Medulla oblongata (tissue), 1 donor: ENCODE results near the gene POFUT2.

Experiments
- DNase-seq: peaks from one replicate; pipeline ENCODE4 v3.0.0-alpha.2; 2015; ENCODE audit errors: extremely low spot score

The POFUT2 gene

DNA sequence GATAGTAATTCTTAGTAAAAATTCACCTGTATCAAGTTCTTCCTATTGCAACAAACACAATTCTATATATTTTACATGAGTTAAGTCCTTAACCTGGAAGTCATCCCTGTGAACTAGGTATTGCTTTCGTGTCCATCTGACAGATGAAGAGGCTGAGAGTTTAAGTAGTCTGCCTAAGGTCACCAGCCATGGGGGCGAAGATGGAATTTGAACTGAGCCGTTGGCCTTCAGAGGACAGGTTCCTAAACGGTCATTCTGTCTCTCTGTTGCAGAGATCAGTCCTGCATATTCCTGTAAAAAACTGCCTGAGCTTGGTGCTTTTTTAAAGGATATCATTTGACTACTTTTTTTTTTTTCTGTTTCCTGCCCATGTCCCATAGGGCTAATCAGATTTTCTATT is 10.2 kb upstream of the POFUT2 start:
- DNase-seq: no peak

DNA sequence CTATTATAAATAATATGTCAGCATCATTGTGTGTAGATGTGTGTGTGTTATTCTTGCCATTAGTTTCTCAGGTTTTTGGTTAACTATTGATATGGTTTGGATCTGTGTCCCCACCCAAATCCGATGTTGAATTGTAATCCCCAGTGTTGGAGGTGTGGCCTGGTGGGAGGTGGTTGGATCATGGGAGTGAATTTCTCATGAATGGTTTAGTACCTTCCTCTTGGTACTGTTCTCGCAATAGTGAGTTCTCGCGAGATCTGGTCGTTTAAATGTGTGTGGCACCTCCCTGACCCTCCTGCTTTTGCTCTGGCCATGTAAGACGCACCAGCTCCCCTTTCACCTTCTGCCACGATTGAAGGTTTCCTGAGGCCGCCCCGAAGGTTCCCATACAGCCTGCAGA is 9.6 kb upstream of the POFUT2 start:
- DNase-seq: no peak

DNA sequence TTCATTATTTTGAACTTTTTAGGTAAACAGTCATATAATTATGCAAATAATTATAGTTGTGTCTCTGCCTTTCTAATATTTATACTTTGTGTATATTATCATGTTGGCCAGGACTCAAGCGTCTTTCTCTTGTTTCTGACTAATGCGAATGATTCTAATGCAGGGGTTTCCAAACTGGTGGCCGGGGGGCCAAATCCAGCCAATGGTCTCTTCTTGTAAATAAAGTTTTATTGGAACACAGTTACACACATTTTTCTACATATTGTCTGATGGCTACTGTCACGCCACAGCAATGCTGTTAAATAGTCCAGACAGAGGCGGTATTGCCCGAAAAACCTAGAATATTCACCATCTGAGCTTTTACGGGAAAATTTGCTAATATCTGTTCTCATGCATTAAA is 8.9 kb upstream of the POFUT2 start:
- DNase-seq: no peak

DNA sequence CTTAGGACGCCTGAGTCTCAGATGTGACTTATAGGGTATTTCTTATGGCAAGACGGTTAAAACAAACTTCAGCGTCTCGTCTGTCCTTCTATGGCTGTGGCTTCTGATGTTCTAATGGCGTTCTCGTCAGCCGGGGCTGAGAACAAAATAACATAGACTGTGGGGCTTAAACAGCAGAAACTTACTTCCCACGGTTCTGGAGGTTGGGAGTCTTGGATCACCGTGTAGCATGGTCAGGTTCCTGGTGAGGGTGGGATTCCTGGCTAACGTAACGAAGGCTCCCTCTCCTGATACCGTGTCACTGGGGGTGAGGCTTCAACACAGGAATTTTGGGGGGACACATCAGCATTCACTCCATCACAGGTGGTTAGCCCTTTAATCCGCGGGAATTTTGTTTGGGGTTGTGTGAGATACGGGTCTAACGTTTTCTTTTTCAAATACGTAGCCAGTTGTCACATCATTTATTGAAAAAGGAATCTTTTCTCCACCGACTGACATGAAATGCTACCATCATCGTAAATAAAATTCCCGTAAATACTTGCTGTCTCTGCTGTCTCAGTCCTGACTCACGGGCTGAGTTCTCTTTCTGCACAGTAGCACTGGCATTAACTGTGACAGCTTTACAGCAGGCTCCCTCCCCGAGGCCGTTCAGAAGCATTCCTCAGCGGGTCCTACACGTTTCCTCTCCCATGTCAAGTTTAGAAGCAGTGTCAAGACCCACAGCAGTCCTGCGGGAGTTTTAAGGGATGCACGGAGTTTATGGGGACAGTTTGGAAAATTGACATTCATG is 8.1 kb upstream of the POFUT2 start:
- DNase-seq: no peak

DNA sequence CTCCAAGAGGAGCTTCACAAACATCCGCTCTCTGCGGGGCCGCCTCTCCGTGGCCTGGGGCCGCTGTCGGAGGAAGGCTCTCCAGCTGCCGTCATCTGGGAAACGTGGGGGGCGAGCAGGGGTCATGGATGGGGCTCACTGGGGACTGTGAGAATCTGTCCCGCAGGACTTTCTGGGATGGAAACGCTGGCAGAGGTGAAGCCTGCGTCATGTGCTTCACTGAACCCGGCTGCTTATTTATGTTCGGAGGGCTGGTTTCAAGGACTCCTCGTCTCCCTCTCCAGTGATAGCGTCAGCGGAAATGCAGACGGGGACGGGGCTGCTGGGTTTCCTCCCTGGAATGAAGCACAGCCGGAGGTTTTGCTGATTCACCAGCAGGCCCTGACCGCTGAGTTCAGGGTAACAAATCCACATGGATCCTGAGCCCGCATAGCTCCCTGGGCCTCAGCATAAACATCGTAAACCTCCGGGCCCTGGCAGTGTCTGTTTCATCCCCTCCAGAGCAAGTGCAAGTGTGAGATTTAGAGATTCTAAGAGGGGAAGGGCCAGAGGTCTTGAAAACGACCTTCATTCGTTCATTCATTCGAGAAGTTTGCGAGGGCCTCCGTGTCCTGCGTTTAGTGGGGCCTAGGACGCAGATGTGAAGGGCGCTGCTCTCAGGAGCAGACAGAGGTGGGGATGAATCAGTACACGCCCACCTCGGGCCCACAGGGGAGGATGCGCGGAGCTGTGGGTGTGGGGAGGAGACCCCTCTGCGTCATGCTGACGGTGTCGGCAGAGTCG is 7.0 kb upstream of the POFUT2 start:
- no peak for DNase-seq

DNA sequence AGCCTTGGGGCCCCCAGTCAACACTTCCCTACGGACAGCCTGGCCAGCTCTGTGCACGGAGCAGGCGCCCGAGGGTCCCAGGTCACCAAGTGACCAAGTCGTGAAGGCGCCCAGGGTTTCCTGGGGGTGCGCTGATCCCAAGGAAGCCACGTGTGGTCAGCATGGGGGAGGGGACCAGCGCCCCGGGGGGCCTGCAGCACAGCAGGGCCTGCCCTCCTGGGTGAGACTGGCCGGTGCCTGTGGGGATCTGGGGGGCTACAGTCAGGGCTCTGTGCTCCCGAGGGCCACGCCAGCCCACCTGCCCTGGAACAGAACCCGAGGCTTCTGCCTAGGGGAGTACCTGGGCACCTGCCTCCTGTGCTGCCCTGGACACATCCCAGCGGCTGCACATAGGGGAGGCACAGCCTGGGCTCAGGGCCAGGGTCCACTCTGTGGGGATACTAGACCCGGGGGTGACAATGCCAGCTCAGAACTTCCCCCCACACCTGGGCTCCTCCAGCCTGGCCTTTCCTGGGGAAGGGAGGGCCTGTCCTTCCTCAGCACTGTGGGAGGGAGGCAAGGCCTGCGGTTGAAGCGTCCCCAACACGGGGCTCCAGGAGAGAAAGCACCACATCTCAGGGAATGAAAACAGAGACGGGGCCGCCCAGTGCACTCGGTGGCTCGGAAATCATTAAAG is 6.2 kb upstream of the POFUT2 start:
- no peak for DNase-seq

DNA sequence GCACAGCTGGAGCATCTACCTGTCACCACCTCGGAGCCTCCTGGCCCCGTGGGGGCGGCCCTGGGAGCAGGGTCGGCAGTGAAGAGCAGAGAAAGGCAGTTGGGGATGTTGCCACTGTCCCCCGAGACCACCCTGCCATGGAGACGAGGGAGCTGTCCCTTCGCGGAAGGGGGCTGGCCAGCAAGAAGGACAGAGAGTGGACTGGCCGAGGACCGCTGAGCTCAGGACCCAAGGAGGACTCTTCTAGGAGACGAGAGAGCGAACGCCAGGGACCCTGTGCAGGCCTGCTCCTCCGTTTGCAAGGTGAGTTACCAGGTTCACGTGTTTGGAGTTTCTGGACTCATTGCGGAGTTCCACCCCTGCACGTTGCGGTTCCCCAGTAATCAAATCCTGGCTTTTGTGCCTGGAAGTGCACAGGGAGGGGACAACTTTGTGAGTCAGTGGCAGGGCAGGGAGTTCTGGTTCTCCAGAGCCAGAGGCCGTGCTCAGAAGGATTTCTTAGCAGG is 5.6 kb upstream of the POFUT2 start:
- no peak for DNase-seq

DNA sequence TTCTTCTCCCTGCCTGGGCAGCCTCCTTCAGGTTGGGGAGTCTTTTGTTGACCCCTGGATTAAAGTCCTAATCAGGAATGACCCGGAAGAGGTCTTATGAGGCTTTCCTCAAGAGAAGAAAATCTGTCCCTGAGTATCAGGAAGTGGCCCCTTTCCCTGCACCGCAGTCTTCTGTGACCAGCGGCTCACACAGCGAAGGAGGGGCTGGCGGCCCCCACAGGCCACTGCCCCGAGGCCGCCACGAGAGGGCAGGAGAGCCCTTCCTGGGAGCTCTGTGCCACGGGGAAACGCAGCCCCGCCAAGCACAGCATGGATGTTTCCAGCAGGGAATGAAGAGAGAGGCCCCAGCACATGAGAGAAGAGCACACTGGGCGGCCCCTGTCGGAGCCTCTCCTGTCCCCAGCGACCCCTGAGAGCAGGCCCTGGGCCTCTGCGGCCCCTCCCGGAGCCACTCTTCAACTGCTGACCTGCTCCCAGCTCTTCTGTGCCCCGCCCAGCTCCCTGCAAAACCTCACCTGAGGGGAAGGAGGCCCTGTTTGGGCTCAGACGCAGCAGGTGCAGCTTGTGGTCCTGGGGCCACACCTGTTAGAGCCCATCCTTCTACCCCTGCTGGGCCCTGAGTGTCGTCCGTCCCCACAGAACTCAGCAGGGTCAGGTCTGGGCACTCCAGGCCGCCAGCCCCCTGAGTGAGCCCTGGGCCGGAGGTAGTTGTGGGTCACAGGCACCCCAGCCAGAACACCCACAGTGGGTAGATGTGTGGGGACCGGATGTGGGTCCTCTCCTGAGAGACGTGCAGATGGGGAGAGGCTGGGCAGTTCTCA is 4.9 kb upstream of the POFUT2 start:
- peak; percentile 94 for DNase-seq

DNA sequence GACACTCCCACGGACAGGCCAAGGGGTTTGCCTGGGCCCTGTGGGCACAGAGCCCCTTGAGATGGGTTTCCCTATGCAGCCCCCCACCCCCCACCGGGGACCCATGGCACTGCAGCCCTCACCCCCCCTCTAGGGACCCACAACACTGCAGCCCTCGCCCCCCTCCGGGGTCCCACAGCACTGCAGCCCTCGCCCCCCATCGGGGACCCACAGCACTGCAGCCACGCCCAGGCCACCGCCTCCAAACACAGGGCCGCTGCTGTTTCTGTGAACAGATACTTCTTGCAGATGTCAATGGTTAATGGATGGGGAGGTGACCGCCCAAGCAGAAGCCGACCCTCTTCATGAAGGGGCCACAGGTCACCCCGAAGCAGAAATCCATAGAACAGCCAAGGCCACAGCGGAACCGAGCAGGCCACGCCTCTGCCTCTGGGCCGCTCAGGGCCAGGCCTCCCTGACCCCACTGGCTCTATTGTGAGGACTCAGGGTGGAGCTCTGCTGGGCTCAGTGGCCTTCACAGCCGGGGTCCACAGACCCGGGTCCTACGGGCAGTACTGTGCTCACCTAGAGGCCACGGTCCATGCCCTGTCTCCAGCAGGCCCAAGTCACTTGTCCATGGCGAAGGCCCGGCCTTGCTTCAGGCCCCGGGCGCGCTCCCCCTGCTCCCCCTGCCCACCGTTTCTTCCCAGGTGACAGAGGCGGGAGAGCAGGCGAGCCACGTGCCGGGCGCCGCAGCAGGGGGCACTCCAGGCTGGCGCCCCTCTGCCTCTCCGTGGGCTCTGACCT is 4.1 kb upstream of the POFUT2 start:
- no peak for DNase-seq

DNA sequence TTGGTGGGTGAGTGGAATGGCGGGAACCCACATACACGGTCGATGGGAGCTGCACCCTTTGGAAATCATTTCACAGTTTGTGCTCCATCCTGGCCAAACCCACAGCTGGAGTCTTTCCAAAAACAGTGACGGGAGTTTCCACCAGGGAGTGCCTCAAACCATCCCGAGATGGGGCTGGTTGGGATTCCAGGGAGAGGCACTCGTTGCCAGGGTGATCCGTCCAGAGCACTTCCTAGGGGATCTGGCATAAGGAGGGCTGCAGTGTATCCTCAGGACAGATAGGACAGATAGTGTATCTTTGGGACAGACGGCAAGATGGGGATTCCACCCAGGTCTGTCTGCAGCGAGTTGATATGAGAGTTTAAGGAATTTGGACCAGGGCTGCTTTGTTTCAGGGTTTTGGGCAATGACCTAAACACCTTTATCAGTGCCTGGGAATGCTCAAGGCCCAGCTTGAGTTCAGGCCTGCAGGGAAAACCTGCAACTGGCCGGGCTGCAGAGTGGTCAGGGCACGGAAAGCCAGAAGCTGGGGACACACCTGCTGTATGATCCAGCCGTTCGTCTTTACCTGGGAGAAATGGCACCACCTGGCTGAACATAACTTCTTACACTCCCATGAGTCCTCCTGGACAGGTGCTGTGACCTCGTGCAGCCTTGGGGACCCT is 3.4 kb upstream of the POFUT2 start:
- DNase-seq: no peak

DNA sequence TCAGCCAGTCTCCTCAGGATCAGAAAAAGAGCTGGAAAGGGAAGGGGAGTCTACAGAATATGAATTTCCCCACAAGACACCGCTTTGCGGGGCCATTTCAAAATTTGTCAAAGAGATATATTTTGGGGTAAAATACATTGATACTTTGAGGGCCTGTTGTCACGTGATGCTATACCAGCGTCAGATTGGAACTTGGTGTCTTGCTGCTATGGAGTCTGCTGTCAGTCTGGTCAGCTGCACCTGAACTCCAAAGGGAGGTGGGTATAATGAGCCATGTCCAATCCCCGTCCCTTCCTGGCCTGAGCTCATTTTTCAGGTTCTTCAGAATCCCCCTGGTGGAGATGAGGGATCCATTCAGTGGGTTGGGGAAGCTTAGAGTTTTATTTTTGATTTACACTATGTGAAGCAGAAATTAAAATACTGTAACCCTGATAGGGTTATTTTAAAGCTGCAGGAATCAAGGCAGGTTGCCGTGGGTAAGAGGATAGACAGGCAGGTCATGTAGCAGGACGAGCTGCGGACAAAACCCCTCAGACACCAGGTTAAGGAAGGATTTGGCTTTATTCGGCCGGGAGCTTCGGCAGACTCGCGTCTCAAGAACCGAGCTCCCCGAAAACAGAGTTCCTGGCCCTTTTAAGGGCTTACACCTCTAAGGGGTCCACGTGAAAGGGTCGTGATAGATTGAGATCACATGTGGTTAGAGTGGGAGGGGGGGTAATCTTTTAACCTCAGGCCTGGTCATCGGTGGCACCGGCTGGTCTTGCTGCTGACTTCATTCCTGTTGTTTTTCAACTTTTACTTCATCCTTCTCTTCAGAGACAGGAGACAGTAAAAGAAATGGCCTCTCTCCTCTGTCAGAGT is 2.2 kb upstream of the POFUT2 start:
- DNase-seq: no peak

DNA sequence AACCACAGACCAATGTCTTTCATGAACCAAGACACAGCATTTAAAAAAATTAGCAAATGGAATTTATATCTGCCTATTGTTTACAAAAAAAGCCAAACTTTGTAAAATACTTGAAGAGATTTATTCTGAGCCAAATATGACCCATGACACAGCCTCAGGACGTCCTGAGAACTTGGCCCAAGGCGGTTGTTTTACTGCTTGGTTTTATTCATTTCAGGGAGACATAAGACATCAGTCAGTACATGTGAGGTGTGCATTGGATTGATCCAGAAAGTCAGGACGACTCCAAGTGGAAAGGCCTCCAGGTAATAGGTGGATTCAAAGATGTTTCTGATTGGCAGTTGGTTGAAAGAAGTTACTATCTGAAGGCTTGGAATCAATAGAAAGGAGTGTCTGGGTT is 1.4 kb upstream of the POFUT2 start:
- DNase-seq: no peak

DNA sequence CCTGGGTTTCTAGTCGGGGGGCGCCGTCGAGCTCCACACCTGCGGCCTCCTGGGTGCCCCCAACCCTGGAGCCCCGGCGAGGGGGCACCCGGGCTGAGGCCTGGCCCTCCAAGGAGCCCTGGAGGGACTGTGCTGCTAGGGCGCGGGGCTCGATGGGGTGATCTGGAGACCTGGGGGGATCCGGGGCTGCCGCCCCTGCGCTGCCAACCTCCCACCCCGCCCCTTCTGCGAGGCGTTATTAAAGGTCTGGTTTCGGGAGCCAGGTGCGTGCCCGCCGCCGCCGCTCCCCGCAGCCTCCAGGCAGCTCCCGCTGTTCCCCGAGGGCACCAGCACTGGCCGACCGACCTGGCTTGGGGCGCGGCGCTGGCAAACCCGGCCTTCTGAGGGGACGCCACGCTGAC is 746 bp upstream of the POFUT2 start:
- DNase-seq: no peak

DNA sequence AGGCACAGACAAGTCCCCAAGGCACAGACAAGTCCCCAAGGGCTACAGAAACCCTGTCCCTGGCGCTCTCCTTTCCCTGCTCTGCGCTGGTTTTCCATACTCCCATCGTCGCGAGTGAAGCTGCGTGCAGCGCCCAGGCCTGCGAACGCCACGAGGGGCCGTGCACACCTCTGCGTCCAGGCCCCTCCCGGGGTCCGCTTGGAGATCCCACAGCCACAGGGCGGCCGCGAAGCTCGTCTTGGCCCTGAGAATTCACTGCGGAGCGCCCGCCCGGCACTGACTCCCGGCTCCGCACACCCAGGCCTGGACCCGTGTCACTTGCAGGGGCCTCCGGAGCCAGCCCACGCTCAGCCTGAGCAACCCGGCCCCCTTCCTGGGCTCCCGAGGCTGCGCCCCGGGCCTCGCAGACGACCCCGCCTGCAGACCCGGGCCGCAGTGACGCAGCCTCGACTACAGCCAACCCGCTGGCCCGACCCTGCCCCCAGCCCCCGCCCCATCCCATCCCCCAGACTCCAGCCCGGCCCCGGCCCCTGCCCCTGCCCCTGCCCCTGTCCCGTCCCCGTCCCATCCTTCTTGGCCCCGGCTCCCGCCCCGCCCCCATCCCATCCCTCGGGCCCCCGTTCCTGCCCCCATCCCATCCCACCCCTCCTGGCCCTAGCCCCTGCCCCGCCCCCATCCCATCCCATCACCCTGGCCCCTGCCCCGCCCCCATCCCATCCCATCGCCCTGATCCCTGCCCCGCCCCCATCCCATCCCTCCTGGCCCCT is 841 bp downstream of the POFUT2 start:
- DNase-seq: no peak

DNA sequence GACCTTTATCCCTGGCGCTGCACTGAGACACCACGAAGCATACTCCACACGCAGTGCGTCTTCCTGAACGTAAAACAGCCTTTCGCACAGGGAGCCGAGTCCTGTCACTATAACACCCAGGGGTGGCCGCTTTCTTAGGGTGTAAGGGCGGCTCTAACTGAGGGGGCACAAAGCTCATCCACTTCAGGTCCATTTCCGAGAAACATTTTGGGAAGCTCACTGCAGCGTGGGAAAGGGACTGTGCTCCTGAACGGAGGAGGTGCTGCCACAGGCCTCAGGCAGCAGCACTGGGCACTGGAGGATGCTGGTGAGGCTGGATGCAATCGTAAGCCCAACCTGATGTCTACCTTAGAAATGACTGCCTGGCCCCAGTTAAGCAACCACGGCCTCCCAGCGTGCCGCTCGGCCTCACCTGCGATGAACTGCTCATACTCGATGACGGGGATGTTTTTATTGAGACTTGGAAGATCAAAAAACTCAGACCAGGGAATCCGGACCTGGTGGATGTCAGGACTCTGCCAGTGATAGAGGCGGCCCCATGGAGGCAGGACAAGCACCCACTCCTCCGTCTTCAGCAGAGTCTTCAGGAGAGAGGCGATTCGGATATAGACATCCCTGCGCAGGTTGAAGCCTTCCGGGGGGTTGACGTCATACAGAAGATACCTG is 2.3 kb downstream of the POFUT2 start:
- no peak for DNase-seq

DNA sequence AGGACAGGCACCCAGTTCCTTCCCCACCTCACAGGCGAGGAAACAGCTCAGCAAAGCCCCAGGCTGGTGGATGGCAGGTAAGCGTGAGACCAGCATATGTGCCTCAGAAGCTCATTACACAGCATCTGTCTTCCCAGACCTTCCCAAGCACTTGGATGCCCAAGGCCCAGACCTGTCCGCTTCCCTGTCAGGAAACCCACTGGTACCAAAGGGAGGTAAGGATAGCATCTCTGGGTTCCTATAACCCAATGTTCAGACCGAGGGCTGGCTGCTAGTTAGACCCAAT is 3.3 kb downstream of the POFUT2 start:
- DNase-seq: no peak

DNA sequence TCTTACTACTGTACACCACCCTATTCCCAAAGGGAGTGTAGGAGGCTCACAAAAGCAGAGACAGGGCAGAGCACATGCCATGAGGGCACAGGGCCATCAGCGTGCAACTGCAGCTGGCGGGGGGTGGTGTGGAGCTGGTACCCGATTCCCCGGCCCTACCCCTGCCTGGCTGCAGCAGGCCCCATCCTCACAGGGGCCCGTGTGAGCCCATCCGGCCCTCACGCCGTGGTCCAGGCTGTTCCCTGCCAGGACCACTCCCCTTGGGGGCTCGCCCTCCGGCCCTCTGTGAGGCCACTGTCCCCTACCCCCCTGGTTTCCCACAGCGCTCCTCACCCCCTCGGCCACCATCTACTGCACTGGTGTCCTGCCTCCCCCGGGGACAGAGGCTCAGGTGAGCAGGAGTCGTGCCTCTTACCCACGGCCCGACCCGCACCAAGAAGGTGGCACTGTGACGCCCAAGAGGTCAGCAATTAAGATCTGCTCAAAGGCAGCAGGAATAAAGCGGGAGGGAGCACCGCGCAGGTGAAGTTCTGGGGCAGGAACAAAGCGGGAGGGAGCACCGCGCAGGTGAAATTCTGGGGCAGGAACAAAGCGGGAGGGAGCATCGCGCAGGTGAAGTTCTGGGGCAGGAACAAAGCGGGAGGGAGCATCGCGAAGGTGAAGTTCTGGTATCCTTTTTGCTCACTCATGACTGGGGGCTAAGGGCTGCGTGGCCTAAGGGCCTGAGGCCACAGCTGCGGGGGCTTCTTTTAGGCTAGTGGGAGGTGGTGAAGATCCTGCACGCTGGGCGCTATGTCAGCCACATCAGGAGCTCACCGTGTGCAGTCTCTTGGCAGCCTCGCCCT is 3.9 kb downstream of the POFUT2 start:
- DNase-seq: no peak
